ENCODE data around the gene CSH2. TPM values are rescaled to one million over a fixed set of nuclear protein-coding genes. Genes with fewer than 3 reads are reported as not detected.

CSH2 gene
- total and polyA plus RNA-seq, 9 of the 15 experiments (the other 6 are each of a cell fraction or from before 2014, with no cell fraction given): not detected

GRCh38 chr17:63834431-63835166 lies 38.9 kb downstream of the CSH2 start (continued):
- TF ChIP-seq ZNF133 (CRISPR knock-in tag; IDR thresholded peaks at IDR 0.05) (no peak), PCBP1 (IDR thresholded peaks at IDR 0.05; ENCODE audit: low read depth, low read length, poor library complexity, severe bottlenecking) (no peak), GATA2 (CRISPR knock-in tag; IDR thresholded peaks at IDR 0.05) (no peak), RBM14 (IDR thresholded peaks at IDR 0.05; ENCODE audit: borderline replicate concordance, insufficient read depth, low read depth, low read length) (no peak), POLR3G (IDR thresholded peaks at IDR 0.05; ENCODE audit: extremely low read depth, insufficient read length, insufficient replicate concordance) (no peak), GATAD2A (IDR thresholded peaks at IDR 0.05) (no peak), JUN (IDR thresholded peaks at IDR 0.05; ENCODE audit: borderline replicate concordance, low read depth, low read length) (no peak), JUN (CRISPR knock-in tag; IDR thresholded peaks at IDR 0.05; ENCODE audit: borderline replicate concordance) (no peak), MTA1 (IDR thresholded peaks at IDR 0.05; ENCODE audit: borderline replicate concordance) (no peak), IRF1 (CRISPR knock-in tag; IDR thresholded peaks at IDR 0.05; ENCODE audit: borderline replicate concordance) (no peak), TCF7 (IDR thresholded peaks at IDR 0.05; ENCODE audit: borderline replicate concordance) (no peak), PHTF2 (CRISPR knock-in tag; IDR thresholded peaks at IDR 0.05) (no peak), TEAD4 (IDR thresholded peaks at IDR 0.05; ENCODE audit: low read length) (no peak), TEAD4 (CRISPR knock-in tag; IDR thresholded peaks at IDR 0.05; ENCODE audit: borderline replicate concordance) (no peak), E2F8 (IDR thresholded peaks at IDR 0.05; ENCODE audit: low read depth, partially characterized antibody) (no peak), ZBTB33 (CRISPR knock-in tag; IDR thresholded peaks at IDR 0.05) (no peak), CHD1 (IDR thresholded peaks at IDR 0.05; ENCODE audit: low read length) (no peak), ILK (tag; IDR thresholded peaks at IDR 0.05; ENCODE audit: borderline replicate concordance, low read depth) (no peak), RCOR1 (IDR thresholded peaks at IDR 0.05; ENCODE audit: borderline replicate concordance in 1 of 2, low read depth in 2 of 2, low read length in 2 of 2) (0 out of 4 replicates have a peak, but pooled peaks of 1 of the 2 experiments have one; percentile 35), HMGXB4 (CRISPR knock-in tag; IDR thresholded peaks at IDR 0.05) (no peak), ZNF780A (CRISPR knock-in tag; IDR thresholded peaks at IDR 0.05) (no peak)

All from K562 (cell line).